HL-60 (cell line): Measurements from ENCODE around the gene HHAT.

ENCODE experiments used
- DNase-seq, 2 experiments: peaks; one replicate each; pipeline ENCODE4 v3.0.0-alpha.2; 2010 to 2020; ENCODE audit warnings: low read depth in 1 of 2, low spot score in 1 of 2
- H3K27ac ChIP-seq: fragments of 250-450 bp; sonication (Bioruptor Pico); replicated peaks from 2 replicates; pipeline ENCODE4 v1.5.1; 2020; ENCODE audit warnings: mild to moderate bottlenecking, moderate library complexity
- H3K27me3 ChIP-seq: fragments of 250-450 bp; sonication (Bioruptor Pico); 2 replicates; pipeline ENCODE4 v1.5.1; 2021; ENCODE audit warnings: mild to moderate bottlenecking, moderate library complexity; ENCODE audit not compliant: insufficient read depth, poor library complexity, severe bottlenecking
- H3K4me3 ChIP-seq: replicated peaks from 2 replicates; pipeline ENCODE4 v1.5.1; 2011; ENCODE audit warnings: mild to moderate bottlenecking, control low read depth, low read length; ENCODE audit not compliant: insufficient read depth
- GABPA ChIP-seq: IDR thresholded peaks from 2 replicates; pipeline ENCODE4 v1.6.1; 2012; ENCODE audit warnings: low read depth
- POLR2AphosphoS5 ChIP-seq: IDR thresholded peaks from 2 replicates; pipeline ENCODE4 v1.6.1; 2012; ENCODE audit warnings: low read depth
- SPI1 ChIP-seq: IDR thresholded peaks from 2 replicates; pipeline ENCODE4 v1.6.1; 2012; ENCODE audit warnings: low read depth, mild to moderate bottlenecking, borderline replicate concordance
- TF ChIP-seq, protein P1 (sequence below): IDR thresholded peaks from 2 replicates; pipeline ENCODE4 v1.6.1; 2012; ENCODE audit warnings: low read depth; ENCODE audit not compliant: insufficient replicate concordance
- TF ChIP-seq, protein P2 (sequence below): IDR thresholded peaks from one replicate; pipeline ENCODE4 v1.5.1; 2011; ENCODE audit warnings: low read length, control low read depth, inconsistent platforms; ENCODE audit not compliant: insufficient read depth

Gene HHAT

DNA sequence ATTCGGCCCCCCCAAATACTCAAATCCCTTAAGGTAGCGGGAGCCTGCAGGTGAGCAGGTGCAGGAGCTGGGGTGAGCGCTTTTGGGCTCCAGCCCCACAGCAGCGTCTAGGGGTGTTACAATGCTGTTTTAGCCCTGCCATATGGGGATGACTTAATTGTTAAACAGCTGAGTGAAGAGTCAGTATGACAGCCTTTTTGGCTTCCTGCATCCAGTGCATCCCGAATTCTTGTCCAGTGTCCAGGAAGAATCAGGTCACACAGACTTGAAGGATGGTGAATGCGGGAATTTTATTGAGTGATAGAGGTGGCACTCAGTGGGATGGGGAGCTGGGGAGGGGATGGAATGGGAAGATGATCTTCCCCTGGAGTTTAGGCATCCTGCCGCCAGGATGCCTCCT, 30.4 kb upstream of the HHAT start:
- no peaks in the 10 kb centered on the region for H3K27me3 ChIP-seq
- DNase-seq, result no peak
- TF ChIP-seq POLR2AphosphoS5 (no peak), GABPA (no peak), SPI1 (no peak)
- TF ChIP-seq, protein P1, sequence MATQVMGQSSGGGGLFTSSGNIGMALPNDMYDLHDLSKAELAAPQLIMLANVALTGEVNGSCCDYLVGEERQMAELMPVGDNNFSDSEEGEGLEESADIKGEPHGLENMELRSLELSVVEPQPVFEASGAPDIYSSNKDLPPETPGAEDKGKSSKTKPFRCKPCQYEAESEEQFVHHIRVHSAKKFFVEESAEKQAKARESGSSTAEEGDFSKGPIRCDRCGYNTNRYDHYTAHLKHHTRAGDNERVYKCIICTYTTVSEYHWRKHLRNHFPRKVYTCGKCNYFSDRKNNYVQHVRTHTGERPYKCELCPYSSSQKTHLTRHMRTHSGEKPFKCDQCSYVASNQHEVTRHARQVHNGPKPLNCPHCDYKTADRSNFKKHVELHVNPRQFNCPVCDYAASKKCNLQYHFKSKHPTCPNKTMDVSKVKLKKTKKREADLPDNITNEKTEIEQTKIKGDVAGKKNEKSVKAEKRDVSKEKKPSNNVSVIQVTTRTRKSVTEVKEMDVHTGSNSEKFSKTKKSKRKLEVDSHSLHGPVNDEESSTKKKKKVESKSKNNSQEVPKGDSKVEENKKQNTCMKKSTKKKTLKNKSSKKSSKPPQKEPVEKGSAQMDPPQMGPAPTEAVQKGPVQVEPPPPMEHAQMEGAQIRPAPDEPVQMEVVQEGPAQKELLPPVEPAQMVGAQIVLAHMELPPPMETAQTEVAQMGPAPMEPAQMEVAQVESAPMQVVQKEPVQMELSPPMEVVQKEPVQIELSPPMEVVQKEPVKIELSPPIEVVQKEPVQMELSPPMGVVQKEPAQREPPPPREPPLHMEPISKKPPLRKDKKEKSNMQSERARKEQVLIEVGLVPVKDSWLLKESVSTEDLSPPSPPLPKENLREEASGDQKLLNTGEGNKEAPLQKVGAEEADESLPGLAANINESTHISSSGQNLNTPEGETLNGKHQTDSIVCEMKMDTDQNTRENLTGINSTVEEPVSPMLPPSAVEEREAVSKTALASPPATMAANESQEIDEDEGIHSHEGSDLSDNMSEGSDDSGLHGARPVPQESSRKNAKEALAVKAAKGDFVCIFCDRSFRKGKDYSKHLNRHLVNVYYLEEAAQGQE, result no peak
- TF ChIP-seq, protein P2, sequence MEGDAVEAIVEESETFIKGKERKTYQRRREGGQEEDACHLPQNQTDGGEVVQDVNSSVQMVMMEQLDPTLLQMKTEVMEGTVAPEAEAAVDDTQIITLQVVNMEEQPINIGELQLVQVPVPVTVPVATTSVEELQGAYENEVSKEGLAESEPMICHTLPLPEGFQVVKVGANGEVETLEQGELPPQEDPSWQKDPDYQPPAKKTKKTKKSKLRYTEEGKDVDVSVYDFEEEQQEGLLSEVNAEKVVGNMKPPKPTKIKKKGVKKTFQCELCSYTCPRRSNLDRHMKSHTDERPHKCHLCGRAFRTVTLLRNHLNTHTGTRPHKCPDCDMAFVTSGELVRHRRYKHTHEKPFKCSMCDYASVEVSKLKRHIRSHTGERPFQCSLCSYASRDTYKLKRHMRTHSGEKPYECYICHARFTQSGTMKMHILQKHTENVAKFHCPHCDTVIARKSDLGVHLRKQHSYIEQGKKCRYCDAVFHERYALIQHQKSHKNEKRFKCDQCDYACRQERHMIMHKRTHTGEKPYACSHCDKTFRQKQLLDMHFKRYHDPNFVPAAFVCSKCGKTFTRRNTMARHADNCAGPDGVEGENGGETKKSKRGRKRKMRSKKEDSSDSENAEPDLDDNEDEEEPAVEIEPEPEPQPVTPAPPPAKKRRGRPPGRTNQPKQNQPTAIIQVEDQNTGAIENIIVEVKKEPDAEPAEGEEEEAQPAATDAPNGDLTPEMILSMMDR, result no peak
- H3K4me3 ChIP-seq, result no peak overlapping the region
- H3K27ac ChIP-seq, result no peak overlapping the region

DNA sequence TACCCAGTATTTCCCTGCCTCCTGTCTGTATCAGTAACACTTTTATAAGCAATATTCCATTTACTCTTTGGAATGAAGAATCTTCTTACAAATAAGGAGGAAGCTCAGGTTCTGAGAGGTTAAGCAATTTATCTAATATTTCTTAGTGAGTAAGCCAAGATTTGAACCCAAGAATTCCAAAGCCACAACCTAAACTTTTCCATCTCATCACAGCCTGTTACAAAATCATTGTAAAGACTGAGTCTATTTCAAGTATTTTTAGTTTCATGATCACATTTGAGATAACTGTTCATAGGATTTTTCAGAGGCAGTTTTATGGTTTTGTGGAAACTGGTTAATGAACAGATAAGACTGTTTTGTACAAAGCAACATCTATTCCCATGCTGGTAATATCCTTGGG, 29.8 kb upstream of the HHAT start:
- DNase-seq, result no peak
- TF ChIP-seq POLR2AphosphoS5, result no peak
- TF ChIP-seq GABPA, result no peak
- TF ChIP-seq, protein P1, result no peak
- TF ChIP-seq, protein P2, result no peak
- TF ChIP-seq SPI1, result no peak
- no peak overlapping the region for H3K27ac ChIP-seq
- no peak overlapping the region for H3K4me3 ChIP-seq
- no peaks in the 10 kb centered on the region for H3K27me3 ChIP-seq

DNA sequence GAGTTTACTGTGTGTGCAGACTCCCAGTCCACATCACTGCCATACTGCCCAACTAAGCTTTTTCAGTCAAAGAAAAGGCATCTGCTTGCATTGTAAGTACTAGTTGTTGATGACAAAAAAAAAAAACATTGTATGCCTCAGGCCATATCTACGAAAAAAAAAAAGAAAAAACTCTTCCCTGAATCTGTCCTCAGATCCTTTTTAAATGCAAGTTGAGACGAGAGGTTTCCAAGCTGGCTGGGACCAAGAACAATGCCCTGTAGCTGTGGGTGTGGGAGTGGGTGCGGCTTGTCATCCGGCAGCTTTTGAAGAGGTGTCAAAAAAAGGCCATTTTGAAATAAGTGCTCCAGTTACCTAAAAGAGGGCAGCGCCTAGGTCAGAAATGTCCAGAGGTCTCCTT, 29.2 kb upstream of the HHAT start:
- DNase-seq, result no peak
- Histone ChIP-seq H3K27me3 (no peaks in the 10 kb centered on the region), H3K4me3 (no peak overlapping the region), H3K27ac (no peak overlapping the region)
- TF ChIP-seq, protein P1, result no peak
- TF ChIP-seq SPI1 (no peak), GABPA (no peak), POLR2AphosphoS5 (no peak)
- TF ChIP-seq, protein P2, result no peak
